ENCODE results near the gene DIDO1.

DNA sequence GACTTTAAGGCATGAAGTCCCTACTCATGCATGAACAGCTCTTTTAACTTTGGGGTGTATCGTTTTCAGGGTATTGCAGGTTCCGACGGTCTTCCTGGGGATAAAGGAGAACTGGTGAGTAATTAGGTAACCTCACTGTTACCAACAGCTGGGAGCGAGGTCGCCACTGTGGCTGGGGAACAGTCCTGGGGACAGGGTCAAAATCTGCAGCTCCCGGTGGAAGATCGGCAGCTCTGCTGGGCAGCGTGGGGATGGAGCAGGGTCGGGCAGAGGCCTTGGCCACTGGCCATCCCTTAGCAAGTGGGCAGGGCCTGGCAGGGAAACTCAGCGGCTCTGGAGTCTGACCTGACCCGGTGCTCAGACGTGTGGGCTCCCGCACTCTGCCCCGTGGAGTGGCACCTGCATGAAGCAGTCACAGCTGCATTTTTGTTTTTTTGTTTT is 93.3 kb downstream of the DIDO1 start:
- TF ChIP-seq, protein P1, sequence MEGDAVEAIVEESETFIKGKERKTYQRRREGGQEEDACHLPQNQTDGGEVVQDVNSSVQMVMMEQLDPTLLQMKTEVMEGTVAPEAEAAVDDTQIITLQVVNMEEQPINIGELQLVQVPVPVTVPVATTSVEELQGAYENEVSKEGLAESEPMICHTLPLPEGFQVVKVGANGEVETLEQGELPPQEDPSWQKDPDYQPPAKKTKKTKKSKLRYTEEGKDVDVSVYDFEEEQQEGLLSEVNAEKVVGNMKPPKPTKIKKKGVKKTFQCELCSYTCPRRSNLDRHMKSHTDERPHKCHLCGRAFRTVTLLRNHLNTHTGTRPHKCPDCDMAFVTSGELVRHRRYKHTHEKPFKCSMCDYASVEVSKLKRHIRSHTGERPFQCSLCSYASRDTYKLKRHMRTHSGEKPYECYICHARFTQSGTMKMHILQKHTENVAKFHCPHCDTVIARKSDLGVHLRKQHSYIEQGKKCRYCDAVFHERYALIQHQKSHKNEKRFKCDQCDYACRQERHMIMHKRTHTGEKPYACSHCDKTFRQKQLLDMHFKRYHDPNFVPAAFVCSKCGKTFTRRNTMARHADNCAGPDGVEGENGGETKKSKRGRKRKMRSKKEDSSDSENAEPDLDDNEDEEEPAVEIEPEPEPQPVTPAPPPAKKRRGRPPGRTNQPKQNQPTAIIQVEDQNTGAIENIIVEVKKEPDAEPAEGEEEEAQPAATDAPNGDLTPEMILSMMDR (IDR thresholded peaks at IDR 0.05): no peak
- no peak for TF ChIP-seq POLR2A (IDR thresholded peaks at IDR 0.05)
